HG03342 (cell line): Measurements from ENCODE around the gene B3GALT6.

Source experiments
- ATAC-seq: cut with Tn5 transposase; IDR thresholded peaks from one replicate; pipeline ENCODE4 v1.9.1; 2021; ENCODE audit warnings: mild to moderate bottlenecking, moderate library complexity; ENCODE audit not compliant: unreplicated experiment

Gene B3GALT6

GRCh38 chr1:1200876-1201810, 30.9 kb upstream of the B3GALT6 start:
- ATAC-seq = no peak

DNA sequence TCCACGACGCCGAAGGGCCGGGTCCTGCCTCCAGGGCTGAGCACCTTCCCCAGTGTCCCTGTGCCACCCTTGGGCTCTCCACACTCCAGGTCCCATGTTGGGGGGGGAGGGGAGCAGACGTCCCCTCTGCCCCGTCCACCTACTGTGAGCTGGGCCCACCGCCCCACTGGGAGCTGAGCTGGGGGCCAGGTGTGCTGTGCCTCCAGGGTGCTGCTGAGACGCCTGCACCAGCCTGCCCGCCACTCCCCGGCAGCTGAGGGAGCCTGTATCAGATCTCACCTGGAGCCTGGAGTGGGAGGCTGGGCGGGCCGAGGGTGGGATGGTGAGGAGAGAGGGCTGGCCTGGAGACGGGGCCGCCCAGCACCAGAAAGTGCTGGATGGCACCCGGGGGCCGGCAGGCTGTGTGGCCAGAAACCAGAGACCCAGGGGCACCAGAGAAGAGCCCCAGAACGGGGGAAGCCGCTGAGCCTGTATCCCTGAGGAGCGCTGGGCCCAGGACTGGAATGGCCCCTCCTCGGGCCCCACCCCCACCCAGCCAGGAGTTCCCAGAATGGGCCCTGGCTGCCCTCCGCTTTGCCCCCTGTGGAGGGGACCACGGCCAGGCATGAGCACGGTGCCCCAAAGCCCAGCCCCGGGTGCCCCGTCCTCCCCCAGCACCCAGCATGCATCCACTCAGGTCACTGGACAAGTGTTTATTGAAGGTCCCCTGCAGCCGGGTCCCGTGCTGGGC, 29.0 kb upstream of the B3GALT6 start:
- ATAC-seq = no peak

DNA sequence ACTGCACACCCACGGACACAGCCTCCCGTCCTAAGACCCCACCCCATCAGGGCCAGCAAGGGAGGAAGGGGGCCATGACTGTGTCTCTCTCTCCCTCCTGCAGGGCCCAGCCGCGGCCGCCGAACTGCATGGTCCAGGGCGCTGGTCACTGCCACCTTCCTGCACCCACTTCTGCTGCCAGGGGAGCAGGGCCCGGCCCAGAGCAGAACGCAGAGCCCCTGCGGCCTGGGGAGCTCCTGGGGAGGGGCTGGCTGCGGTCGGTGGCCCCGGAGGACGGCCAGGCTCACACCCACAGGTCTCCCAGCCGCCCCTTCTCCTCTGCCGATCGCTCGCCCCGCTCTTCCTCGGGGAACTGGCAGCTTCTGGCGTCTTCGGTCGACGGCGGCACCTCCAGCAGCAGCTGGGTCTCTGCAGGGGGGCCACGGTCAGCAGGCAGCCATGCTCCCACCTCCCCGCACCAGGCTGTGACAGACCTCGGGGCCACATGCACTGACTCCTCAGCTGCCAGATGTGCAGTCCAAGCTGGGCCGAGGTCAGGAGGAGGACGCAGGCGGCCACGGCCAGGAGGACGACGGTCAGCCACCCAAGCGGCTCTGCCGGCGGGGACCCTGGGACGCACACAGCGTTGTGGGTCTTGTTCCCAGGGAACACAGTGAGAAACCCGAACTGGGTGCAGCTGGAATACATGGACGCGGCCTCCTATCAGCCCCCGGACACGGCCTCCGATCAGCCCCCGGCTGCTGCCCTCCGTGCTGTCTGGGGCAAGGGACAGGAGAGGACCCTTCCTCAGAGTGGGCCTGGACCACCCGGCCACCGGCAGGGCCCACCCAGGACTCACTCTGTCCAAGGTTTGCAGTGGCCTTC, 28.2 kb upstream of the B3GALT6 start:
- ATAC-seq = no peak

GRCh38 chr1:1204425-1204920, 27.6 kb upstream of the B3GALT6 start:
- no peak for ATAC-seq

DNA sequence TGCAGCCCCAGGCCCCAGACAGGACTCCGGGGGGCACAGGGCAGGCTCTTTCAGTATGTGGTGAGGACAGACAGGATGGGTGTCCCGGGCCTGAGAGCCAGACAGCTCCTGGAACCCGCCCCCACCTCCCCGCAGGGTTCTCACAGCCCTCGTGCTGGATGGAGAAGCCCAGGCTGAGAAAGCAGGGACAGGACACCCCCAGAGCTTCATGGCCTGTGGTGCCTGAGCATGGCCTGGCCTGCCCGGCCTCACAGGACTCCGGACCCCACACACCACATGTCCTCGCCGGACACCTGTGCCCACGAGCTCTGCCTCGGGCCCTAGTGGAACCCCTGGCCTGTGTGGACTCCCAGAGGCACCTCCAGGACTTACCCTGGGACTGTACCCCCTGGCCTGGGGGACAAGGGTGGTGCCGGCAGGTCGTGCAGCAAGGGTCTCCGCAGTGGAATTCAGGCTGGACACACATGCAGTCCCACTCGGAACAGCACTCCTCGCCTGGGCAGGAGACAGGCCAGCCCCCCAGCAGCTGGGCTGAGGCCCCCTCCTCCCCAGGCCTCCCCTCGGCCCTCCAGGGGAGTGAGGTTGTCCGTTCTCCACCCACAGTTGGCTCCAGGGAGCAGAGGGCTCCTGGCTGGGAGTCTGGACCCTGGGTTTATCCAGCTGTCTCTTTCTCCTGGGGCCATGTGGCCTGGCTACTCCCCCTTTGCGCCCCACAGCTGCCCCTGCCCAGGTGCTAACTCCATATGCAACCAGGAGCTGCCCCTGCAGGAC, 26.9 kb upstream of the B3GALT6 start:
- ATAC-seq = no peak

DNA sequence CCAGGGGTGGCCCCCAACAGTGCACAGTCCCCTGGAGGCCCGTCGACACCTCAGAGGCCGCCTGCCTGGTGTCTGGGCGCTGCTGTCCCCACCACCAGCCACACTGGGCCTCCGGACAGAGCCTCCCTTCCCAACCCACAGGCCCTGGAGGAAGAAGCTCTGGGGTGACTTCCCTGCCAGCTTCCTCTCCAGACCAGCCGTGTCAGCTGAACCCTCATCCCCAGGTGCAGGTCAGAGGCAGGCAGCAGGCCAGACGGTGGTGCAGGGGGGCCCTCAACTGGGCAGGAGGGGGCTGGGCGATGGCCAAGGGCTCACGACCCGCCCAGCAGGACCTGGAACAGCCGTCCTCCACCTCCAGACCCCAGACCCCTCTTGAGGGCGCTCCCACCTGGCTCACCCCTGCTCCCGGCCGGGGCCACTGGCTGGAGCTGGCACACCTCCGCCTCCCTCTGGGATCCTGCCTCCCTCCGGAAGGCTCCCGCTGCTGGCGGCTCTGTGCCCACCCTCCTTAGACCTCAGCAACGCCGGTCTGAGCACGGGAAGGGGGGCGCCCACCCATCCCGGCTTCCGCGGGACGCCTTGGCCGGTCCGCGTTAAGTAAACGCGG, 26.2 kb upstream of the B3GALT6 start:
- no peak for ATAC-seq

DNA sequence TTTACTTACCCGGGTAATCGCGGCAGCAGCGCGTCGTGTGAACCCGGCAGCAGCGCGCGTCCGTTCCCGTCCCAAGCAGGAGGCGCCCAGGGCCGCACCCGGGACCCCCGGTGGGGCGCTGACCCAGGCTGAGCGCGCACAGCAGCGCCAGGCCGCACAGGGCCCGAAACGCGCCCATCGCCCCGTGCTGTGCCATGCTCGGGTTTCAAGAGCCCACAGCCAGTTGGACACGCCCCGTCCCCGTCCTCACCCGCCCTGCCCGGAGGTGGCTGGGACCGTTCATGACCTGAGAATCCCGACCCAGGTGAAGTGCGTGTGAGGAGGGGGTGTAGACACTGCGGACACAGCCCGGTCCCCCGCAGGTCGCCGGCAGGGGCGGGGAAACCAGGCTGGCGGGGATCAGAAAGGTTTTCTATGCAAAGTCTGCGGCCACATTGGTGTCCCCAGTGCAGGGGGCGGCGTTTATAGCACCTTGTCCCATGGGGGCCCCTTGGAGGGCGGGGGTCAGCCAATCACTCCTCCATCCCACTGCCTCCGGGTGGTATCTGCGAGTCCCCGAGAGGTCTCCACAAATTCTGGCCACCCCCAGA, 25.6 kb upstream of the B3GALT6 start, which contains the start of gene TNFRSF18:
TSS of gene TNFRSF18 (minus strand) at position 217 of the 590 bp plus-strand sequence. CDS start at position 196, 21 bp downstream.
- ATAC-seq = no peak

- ATAC-seq = no peak
Observed at GRCh38 chr1:1206966-1207531, 25.0 kb upstream of the B3GALT6 start.

DNA sequence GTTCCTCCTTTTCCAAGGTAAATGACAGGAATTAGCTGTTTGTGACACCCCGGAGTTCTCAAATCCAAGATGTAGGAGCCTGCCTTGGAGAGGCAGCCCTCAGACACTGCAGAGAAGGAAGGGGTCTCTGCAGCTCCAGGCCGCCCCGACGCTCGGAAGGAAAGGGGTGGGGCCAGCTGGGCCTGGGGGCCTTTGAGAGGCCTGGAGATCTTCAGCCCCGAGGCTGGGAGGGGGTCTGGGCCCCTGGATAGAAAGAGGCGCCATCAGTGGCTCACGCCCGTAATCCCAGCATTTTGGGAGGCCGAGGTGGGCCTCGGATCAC, 24.5 kb upstream of the B3GALT6 start:
- ATAC-seq = no peak

GRCh38 chr1:1208713-1209433, 23.2 kb upstream of the B3GALT6 start:
- no peak for ATAC-seq

GRCh38 chr1:1210726-1211540, 21.1 kb upstream of the B3GALT6 start:
- ATAC-seq = no peak

- no peak for ATAC-seq
Observed at GRCh38 chr1:1211541-1212441, 20.2 kb upstream of the B3GALT6 start.

- ATAC-seq = no peak
Observed at GRCh38 chr1:1212780-1213344, 19.2 kb upstream of the B3GALT6 start.

DNA sequence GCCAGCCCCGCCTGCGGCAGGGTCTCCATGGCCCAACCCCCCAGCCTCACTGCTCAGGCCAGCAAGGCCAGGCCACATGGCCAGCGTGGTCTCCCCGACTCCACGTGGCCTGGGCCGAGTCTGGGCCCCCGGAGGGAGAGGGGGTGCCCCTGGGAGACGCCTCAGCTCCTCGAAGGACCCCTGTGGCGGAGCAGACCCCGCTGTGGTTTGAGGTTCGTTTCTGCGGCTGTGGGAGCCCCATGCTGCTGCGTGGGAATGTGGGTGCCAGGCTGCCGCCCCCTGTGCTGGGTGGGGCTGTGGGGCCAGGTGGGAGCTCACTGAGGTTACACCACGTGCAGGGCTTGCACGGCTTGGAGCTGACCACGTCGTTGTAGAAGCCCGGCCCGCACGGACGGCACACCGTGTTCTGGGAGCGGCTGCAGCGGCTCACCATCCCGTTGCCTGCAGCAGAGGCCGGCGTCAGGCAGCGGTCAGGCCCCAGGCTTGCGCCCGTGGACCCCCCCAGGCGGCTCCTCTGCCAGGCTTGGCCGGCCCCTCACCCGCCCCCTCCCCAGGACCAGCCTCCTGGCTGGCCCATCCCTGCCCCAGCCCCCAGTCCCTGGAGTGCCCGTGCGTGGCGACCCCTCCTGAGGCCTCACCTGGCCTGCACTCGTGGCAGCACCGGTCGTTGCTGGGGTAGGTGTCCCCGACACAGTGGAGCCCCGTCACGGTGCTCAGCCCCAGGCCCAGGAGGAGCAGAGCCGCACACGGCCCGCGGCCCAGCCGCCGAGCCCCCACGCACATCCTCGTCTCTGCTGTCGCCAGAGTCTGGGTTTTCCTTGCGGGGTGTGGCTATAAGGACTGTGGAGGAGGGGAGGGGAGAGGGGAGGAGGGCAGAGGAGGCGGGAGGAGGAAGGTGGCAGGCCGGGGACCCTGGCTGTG, 18.4 kb upstream of the B3GALT6 start, which contains the start of gene TNFRSF4:
TSS of gene TNFRSF4 (minus strand) at position 809 of the 921 bp plus-strand sequence. CDS start at position 783, 26 bp downstream.
- no peak for ATAC-seq

- no peak for ATAC-seq
Observed at GRCh38 chr1:1215080-1215676, 16.9 kb upstream of the B3GALT6 start.
